H1 (cell line): Measurements from ENCODE around the gene LDLRAD4. TPM values are rescaled to one million over a fixed set of nuclear protein-coding genes. Genes with fewer than 3 reads are reported as not detected.

Source experiments
- CTCF ChIA-PET: fragments of 300-600 bp; sonication (Branson Sonifier 250); formaldehyde crosslinking; loops from one replicate; lab custom pipeline; 2021; ENCODE audit not compliant: partially characterized antibody; lab: Charles Lee
- POLR2A ChIA-PET: fragments of 300-600 bp; sonication (Branson Sonifier 250); formaldehyde crosslinking; loops from one replicate; lab custom pipeline; 2021; ENCODE audit warnings: inconsistent platforms; ENCODE audit not compliant: partially characterized antibody; lab: Charles Lee
- DNase-seq, 2 experiments: peaks; one replicate each; pipeline versions ENCODE4 v3.0.0 to v3.0.0-alpha.2; 2010 to 2022; ENCODE audit warnings: low spot score in 2 of 2, low read depth in 1 of 2, mixed read lengths in 1 of 2
- FAIRE-seq: peaks from 2 replicates; lab custom pipeline; 2011; peaks lifted over from hg19 to GRCh38; lab: Jason Lieb, UNC
- H2AFZ ChIP-seq: 2 replicates; pipeline ENCODE4 v1.8.1; 2012; ENCODE audit warnings: low read length, inconsistent platforms
- H2AK5ac ChIP-seq: 2 replicates; pipeline ENCODE4 v1.6.1; 2013; ENCODE audit warnings: low read depth, low read length
- H2BK120ac ChIP-seq: replicated peaks from 2 replicates; pipeline ENCODE3; 2013; ENCODE audit warnings: low read depth, low read length, inconsistent platforms
- H2BK12ac ChIP-seq: 2 replicates; pipeline ENCODE4 v1.6.1; 2013; ENCODE audit warnings: low read depth, low read length
- H2BK15ac ChIP-seq: 2 replicates; pipeline ENCODE4 v1.6.1; 2013; ENCODE audit warnings: low read length
- H2BK20ac ChIP-seq: 2 replicates; pipeline ENCODE4 v1.6.1; 2013; ENCODE audit warnings: low read length
- H2BK5ac ChIP-seq: 2 replicates; pipeline ENCODE4 v1.6.1; 2013; ENCODE audit warnings: low read depth, low read length
- H3K14ac ChIP-seq: 2 replicates; pipeline ENCODE4 v1.6.1; 2013; ENCODE audit warnings: inconsistent platforms; ENCODE audit not compliant: insufficient read length
- H3K18ac ChIP-seq: 2 replicates; pipeline ENCODE4 v1.6.1; 2013; ENCODE audit warnings: low read length; ENCODE audit errors: extremely low read depth
- H3K23ac ChIP-seq: 2 replicates; pipeline ENCODE4 v1.6.1; 2013; ENCODE audit warnings: inconsistent platforms; ENCODE audit not compliant: insufficient read length
- H3K23me2 ChIP-seq: 2 replicates; pipeline ENCODE4 v1.6.1; 2013; ENCODE audit warnings: low read depth, low read length
- H3K27ac ChIP-seq: 2 replicates; pipeline ENCODE4 v1.6.1; 2011; ENCODE audit warnings: low read depth, low read length, inconsistent platforms
- H3K27me3 ChIP-seq, 4 experiments: replicated peaks in 1 of 4; 1 replicate in 1 of 4; 2 replicates in 3 of 4; pipeline versions ENCODE4 v1.6.1 to v1.8.1; 2011 to 2013; ENCODE audit warnings: low read length in 3 of 4, mild to moderate bottlenecking in 3 of 4, inconsistent platforms in 2 of 4, mixed read lengths in 2 of 4, moderate library complexity in 1 of 4; ENCODE audit not compliant: control insufficient read depth in 3 of 4, insufficient read depth in 3 of 4; ENCODE audit errors: extremely low read depth in 1 of 4
- H3K36me3 ChIP-seq, 4 experiments: 2 replicates each; pipeline versions ENCODE4 v1.6.1 to v1.8.1; 2011 to 2013; ENCODE audit warnings: mild to moderate bottlenecking in 4 of 4, low read length in 3 of 4, moderate library complexity in 2 of 4, control low read depth in 1 of 4, inconsistent platforms in 1 of 4; ENCODE audit not compliant: insufficient read depth in 4 of 4, control insufficient read depth in 2 of 4
- H3K4ac ChIP-seq: replicated peaks from 2 replicates; pipeline ENCODE3; 2013; ENCODE audit warnings: low read length, low read depth, mixed read lengths, inconsistent platforms; ENCODE audit not compliant: insufficient read length
- H3K4me1 ChIP-seq, 4 experiments: replicated peaks in 1 of 4; 1 replicate in 1 of 4; 2 replicates in 3 of 4; pipeline versions ENCODE4 v1.6.1 to v1.8.1; 2011 to 2013; ENCODE audit warnings: low read length in 3 of 4, inconsistent platforms in 2 of 4, mixed read lengths in 1 of 4; ENCODE audit not compliant: insufficient read depth in 4 of 4, control insufficient read depth in 3 of 4
- H3K4me2 ChIP-seq, 2 experiments: 2 replicates each; pipeline versions ENCODE4 v1.6.1 to v1.8.1; 2011 to 2013; ENCODE audit warnings: low read depth in 2 of 2, low read length in 2 of 2, control low read depth in 1 of 2, inconsistent platforms in 1 of 2, mild to moderate bottlenecking in 1 of 2; ENCODE audit not compliant: insufficient read depth in 1 of 2
- H3K4me3 ChIP-seq, 4 experiments: fragments of 200-600, 300-600 bp in 1 of 4; sonication (generic), shearing (Covaris generic), sonication (Bioruptor Twin) in 1 of 4; 2 replicates each; pipeline versions ENCODE4 v1.5.1 to v1.8.1; 2011 to 2016; ENCODE audit warnings: low read length in 4 of 4, low read depth in 3 of 4, control low read depth in 2 of 4, inconsistent platforms in 2 of 4, mild to moderate bottlenecking in 2 of 4, mixed read lengths in 1 of 4, moderate library complexity in 1 of 4; ENCODE audit not compliant: insufficient read depth in 2 of 4; ENCODE audit errors: extremely low read depth in 1 of 4
- H3K56ac ChIP-seq: replicated peaks from 2 replicates; pipeline ENCODE3; 2013; ENCODE audit warnings: low read depth, mild to moderate bottlenecking, mixed read lengths, low read length, inconsistent platforms; ENCODE audit not compliant: insufficient read length
- H3K79me1 ChIP-seq: 2 replicates; pipeline ENCODE4 v1.6.1; 2013; ENCODE audit warnings: low read depth, low read length, control low read depth
- H3K79me2 ChIP-seq, 2 experiments: 2 replicates each; pipeline versions ENCODE4 v1.6.1 to v1.8.1; 2012 to 2013; ENCODE audit warnings: low read length in 2 of 2, mild to moderate bottlenecking in 2 of 2, inconsistent platforms in 1 of 2; ENCODE audit not compliant: insufficient read depth in 2 of 2, control insufficient read depth in 1 of 2
- H3K9ac ChIP-seq, 4 experiments: replicated peaks in 1 of 4; 1 replicate in 1 of 4; 2 replicates in 3 of 4; pipeline versions ENCODE4 v1.6.1 to v1.8.1; 2011 to 2013; ENCODE audit warnings: low read depth in 3 of 4, low read length in 3 of 4, control low read depth in 2 of 4, mild to moderate bottlenecking in 2 of 4, moderate library complexity in 2 of 4, inconsistent platforms in 1 of 4; ENCODE audit errors: extremely low read depth in 1 of 4
- H3K9me3 ChIP-seq, 2 experiments: 2 replicates each; pipeline versions ENCODE4 v1.6.1 to v1.8.1; 2012 to 2013; ENCODE audit warnings: mild to moderate bottlenecking in 2 of 2, moderate library complexity in 2 of 2, control low read depth in 1 of 2, inconsistent platforms in 1 of 2, low read depth in 1 of 2, low read length in 1 of 2, mixed read lengths in 1 of 2; ENCODE audit not compliant: insufficient read depth in 2 of 2
- H4K20me1 ChIP-seq, 2 experiments: replicated peaks in 1 of 2; 2 replicates each; pipeline versions ENCODE3 to v1.8.1; 2011 to 2013; ENCODE audit warnings: inconsistent platforms in 2 of 2, low read length in 2 of 2, mild to moderate bottlenecking in 1 of 2; ENCODE audit not compliant: insufficient read depth in 2 of 2, control insufficient read depth in 1 of 2
- H4K5ac ChIP-seq: 2 replicates; pipeline ENCODE4 v1.6.1; 2013; ENCODE audit warnings: low read length, low read depth, mixed read lengths, inconsistent platforms; ENCODE audit not compliant: insufficient read length
- H4K8ac ChIP-seq: 2 replicates; pipeline ENCODE4 v1.8.0; 2013; ENCODE audit warnings: mild to moderate bottlenecking, moderate library complexity, low read length, inconsistent platforms; ENCODE audit not compliant: insufficient read depth; ENCODE audit errors: extremely low read depth
- H4K91ac ChIP-seq: replicated peaks from 2 replicates; pipeline ENCODE3; 2013; ENCODE audit warnings: low read length, mixed read lengths, inconsistent platforms; ENCODE audit not compliant: insufficient read length
- ASH2L ChIP-seq: fragments of 200-600, 300-600 bp; sonication (generic); IDR thresholded peaks from one replicate; pipeline ENCODE4 v1.7.1; 2017; ENCODE audit warnings: low read length
- EZH2 ChIP-seq: fragments of 200-600 bp; sonication (generic); IDR thresholded peaks from 2 replicates; pipeline ENCODE4 v1.7.1; 2012; ENCODE audit warnings: low read depth, mild to moderate bottlenecking, moderate library complexity, low read length, inconsistent platforms; ENCODE audit not compliant: severe bottlenecking
- KDM4A ChIP-seq: IDR thresholded peaks from one replicate; pipeline ENCODE4 v1.7.1; 2012; ENCODE audit warnings: low read depth, mild to moderate bottlenecking, moderate library complexity, low read length, inconsistent platforms; ENCODE audit not compliant: severe bottlenecking
- POLR2AphosphoS5 ChIP-seq: IDR thresholded peaks from 2 replicates; pipeline ENCODE4 v1.6.1; 2011; ENCODE audit warnings: low read depth, low read length
- RBBP5 ChIP-seq: IDR thresholded peaks from 2 replicates; pipeline ENCODE4 v1.7.1; 2012; ENCODE audit warnings: low read depth, mild to moderate bottlenecking, inconsistent platforms, low read length, moderate library complexity, borderline replicate concordance
- RNF2 ChIP-seq: fragments of 200-900, 300-1000 bp; sonication (generic); IDR thresholded peaks from 2 replicates; pipeline ENCODE4 v1.7.1; 2016; ENCODE audit warnings: borderline replicate concordance, low read depth, mild to moderate bottlenecking, antibody characterized with exemption, low read length; ENCODE audit not compliant: poor library complexity, severe bottlenecking; ENCODE audit errors: missing control alignments
- SIN3A ChIP-seq, 2 experiments: IDR thresholded peaks in 1 of 2; conservative IDR thresholded peaks in 1 of 2; 2 replicates each; pipeline ENCODE4 v1.6.1; 2011 to 2012; ENCODE audit warnings: low read length in 2 of 2, improper control_type of control experiment in 1 of 2, low read depth in 1 of 2, mild to moderate bottlenecking in 1 of 2
- SUZ12 ChIP-seq: fragments of 200-600 bp; sonication (generic); IDR thresholded peaks from 2 replicates; pipeline ENCODE4 v1.6.1; 2012; ENCODE audit warnings: mild to moderate bottlenecking, inconsistent platforms, low read length, moderate library complexity, mixed read lengths
- TAF1 ChIP-seq: IDR thresholded peaks from 2 replicates; pipeline ENCODE4 v1.6.1; 2011; ENCODE audit warnings: mild to moderate bottlenecking, low read depth, low read length
- WGBS, 2 experiments: shearing (Covaris generic) in 1 of 2; methylation state at CpG; one replicate each; pipeline versions ENCODE4 v1.1.6 to v1.1.7; 2013 to 2015; ENCODE audit warnings: low lambda C conversion rate in 2 of 2, mixed read lengths in 2 of 2, inconsistent platforms in 1 of 2, low coverage in 1 of 2, missing lambda C conversion rate in 1 of 2; ENCODE audit not compliant: insufficient replicate concordance in 2 of 2, insufficient coverage in 1 of 2, insufficient read length in 1 of 2; ENCODE audit errors: extremely low coverage in 1 of 2, missing lambda C conversion rate in 1 of 2; 5-methylcytosine and 5-hydroxymethylcytosine counted together
- polyA plus RNA-seq, 7 experiments: library from polyadenylated mRNA; depleted of rRNA in 3 of 7; stranded (reverse) in 5 of 7; unstranded in 2 of 7; fragments of >200 nt in 5 of 7; fragments of 200-250 nt in 2 of 7; gene quantifications; 1 replicate in 5 of 7; 2 replicates in 1 of 7; 4 replicates in 1 of 7; pipeline versions ENCODE4 v1.2.1 to v1.2.3, GENCODE V29; 2011 to 2013; ENCODE audit warnings: missing spikeins in 2 of 7, mixed read lengths in 2 of 7
- total RNA-seq: library from RNA; stranded (reverse); fragmentation: NEBNext Ultra II Directional; extraction: Animal tissue kit (Norgen Biotek cat#: 25700); gene quantifications from 2 replicates; pipeline ENCODE4 v1.2.1, GENCODE V29; 2021
- TF ChIP-seq, protein P1 (sequence below): IDR thresholded peaks from 2 replicates; pipeline ENCODE4 v1.6.1; 2011; ENCODE audit warnings: low read depth, mild to moderate bottlenecking, low read length; ENCODE audit not compliant: insufficient read depth

The LDLRAD4 gene
- total and polyA plus RNA-seq, 2 of the 8 experiments (the other 6 are each of a cell fraction or from before 2014, with no cell fraction given): 0.77 to 1.4 TPM

DNA sequence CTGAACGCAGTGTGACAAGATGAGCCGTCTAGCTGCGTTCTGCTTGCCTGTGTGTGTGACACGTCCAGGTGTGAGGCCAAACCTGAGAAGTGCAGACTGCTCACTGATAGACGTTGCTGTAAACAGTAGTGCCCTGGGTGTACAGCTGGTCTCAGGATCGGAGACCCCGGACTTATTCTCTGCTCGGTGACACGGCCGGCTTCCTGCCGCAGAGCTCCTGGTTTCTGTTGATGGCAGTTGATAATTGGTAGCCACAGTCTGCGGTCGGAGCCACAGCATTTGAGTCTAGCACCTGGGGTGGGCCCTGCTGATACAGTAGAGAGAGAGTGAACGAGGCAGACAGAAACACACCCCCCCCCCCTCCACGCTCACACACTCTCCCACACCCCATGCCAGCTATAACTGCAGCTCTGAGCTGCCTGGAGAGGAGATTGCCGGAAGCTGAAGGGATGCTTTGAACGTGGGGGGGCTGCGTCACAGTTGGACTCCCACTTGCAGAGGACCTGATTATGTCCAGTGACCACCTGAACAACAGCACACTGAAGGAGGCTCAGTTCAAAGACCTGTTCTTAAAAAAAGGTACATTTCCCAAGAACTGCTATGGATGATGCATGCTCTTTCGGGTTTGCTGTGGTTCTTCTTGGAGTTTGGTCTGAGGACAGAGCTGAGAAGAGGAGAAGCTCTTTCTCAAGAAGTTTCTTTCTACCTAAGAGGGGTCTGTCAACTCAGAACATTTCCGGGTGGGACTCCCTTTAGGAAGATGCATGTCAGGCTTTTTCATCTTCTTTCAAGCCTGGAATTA lies 393.8 kb downstream of the LDLRAD4 start:
- Histone ChIP-seq H3K9me3 (no peaks in the 10 kb centered on the region), H3K14ac (no peak overlapping the region), H3K23ac (no peak overlapping the region), H3K27me3 (peaks cover 0 to 30% (median 27%) of the 10 kb centered on the region in 4 experiments; a peak in 5 of 7 replicates), H2BK120ac (no peak overlapping the region), H2BK20ac (no peak overlapping the region), H2AK5ac (no peak overlapping the region), H2BK5ac (no peak overlapping the region), H2BK12ac (peak overlapping the region; percentile 71), H3K36me3 (no peaks in the 10 kb centered on the region), H3K23me2 (no peaks in the 10 kb centered on the region), H2BK15ac (peak overlapping the region; percentile 48; the same call in 1 of the 2 replicates), H3K56ac (no peak overlapping the region), H4K20me1 (peaks cover 0 to 2% of the 10 kb centered on the region in 2 experiments), H3K9ac (no peak overlapping the region; a peak in 1 of 7 replicates), H3K4me2 (peak overlapping the region; percentile 59 to 66; a peak in 3 of 4 replicates), H3K4me1 (peaks cover 0 to 14% (median 6%) of the 10 kb centered on the region in 4 experiments; a peak in 4 of 7 replicates), H2AFZ (no peak overlapping the region), H4K91ac (no peak overlapping the region), H4K5ac (no peak overlapping the region), H3K4ac (no peak overlapping the region), H4K8ac (peak overlapping the region; percentile 9; the same call in 1 of the 2 replicates), H3K27ac (no peak overlapping the region), H3K79me1 (no peaks in the 10 kb centered on the region), H3K4me3 (peak overlapping the region in 1 of 4 experiments; percentile 50; a peak in 2 of 8 replicates), H3K18ac (no peak overlapping the region; the same call in 1 of the 2 replicates), H3K79me2 (no peaks in the 10 kb centered on the region)
- DNase-seq (no peak), FAIRE-seq (no peak)
- ChIA-PET CTCF (interaction anchor here (0.6 to 1.6 kb wide), 9 partner anchors 9 to 396 kb away, joined by 3 to 9 read pairs (median 4); no protein-coding TSS in a partner anchor), POLR2A (interaction anchor here (0.5 kb wide), 1 partner anchor 142 kb away, joined by 3 read pairs; no protein-coding TSS in a partner anchor)
- WGBS, 2 experiments: 79% methylated on average over 20 of the region's 20 CpGs; no CpG with 5 or more reads in 1 of the 2 experiments
- TF ChIP-seq SUZ12: no peak
- no peak for TF ChIP-seq TAF1
- no peak for TF ChIP-seq RNF2
- TF ChIP-seq RBBP5: no peak
- TF ChIP-seq KDM4A: no peak
- TF ChIP-seq POLR2AphosphoS5: no peak
- TF ChIP-seq, protein P1, sequence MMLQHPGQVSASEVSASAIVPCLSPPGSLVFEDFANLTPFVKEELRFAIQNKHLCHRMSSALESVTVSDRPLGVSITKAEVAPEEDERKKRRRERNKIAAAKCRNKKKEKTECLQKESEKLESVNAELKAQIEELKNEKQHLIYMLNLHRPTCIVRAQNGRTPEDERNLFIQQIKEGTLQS: no peak
- no peak for TF ChIP-seq SIN3A (conservative IDR thresholded peaks at IDR 0.05 in 1 of 2, IDR thresholded peaks at IDR 0.05 in 1 of 2; ENCODE audit: low read depth in 1 of 2, low read length in 2 of 2)
- TF ChIP-seq EZH2: no peak
- TF ChIP-seq ASH2L: no peak
